Liver (tissue), 3 donors: ENCODE results near the gene CDC23.
A peak's percentile ranks its signal among the peaks of the same experiment; 100 is the strongest.

Experiments
- HNF4A ChIP-seq, 2 donors: conservative IDR thresholded peaks; 2 replicates each; pipeline ENCODE4 v1.6.1; 2016; ENCODE audit warnings: antibody characterized with exemption in 2 of 2, mild to moderate bottlenecking in 2 of 2
- SP1 ChIP-seq: IDR thresholded peaks from 2 replicates; pipeline ENCODE4 v1.6.1; 2018; ENCODE audit warnings: antibody characterized with exemption, mild to moderate bottlenecking
- TAF1 ChIP-seq: conservative IDR thresholded peaks from 2 replicates; pipeline ENCODE4 v1.6.1; 2016; ENCODE audit warnings: antibody characterized with exemption, mild to moderate bottlenecking
- TF ChIP-seq, protein P1 (sequence below): fragments of 150-350 bp; IDR thresholded peaks from 2 replicates; pipeline ENCODE4 v1.5.1; 2017; ENCODE audit warnings: improper control_type of control experiment, low read depth, low read length; ENCODE audit not compliant: missing input control
- TF ChIP-seq, protein P2 (sequence below): IDR thresholded peaks from 2 replicates; pipeline ENCODE4 v1.6.1; 2016; ENCODE audit warnings: antibody characterized with exemption, mild to moderate bottlenecking
- TF ChIP-seq, protein P3 (sequence below): IDR thresholded peaks from 2 replicates; pipeline ENCODE4 v1.6.1; 2016; ENCODE audit warnings: antibody characterized with exemption
- donor health status: healthy.
- donor health status: healthy.

DNA sequence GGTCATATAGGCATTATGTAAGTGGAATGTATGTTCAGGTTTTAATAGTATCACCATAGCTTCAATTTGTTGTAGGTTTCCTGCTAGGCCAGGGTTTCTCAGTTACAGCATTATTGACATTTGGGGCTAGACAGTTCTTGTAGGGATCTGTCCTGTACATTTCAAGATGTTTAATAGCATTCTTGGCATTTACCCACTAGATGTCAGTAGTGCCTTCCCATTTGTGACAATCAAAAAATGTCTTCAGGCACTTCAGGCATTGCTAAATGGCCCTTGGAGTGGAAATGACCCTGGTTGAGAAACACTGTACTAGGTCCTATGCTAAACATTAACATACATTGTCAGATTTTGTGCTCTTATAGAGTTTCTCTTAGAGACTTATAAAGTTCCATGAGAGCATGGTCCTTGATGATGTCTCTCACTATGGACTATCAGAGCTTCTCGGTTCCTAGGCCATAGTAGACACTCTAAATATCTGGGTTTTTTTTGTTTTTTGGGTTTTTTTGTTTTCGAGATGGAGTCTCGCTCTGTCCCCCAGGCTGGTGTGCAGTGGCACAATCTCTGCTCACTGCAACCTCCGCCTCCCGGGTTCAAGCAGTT lies 32.8 kb downstream of the CDC23 start:
- TF ChIP-seq, protein P1, sequence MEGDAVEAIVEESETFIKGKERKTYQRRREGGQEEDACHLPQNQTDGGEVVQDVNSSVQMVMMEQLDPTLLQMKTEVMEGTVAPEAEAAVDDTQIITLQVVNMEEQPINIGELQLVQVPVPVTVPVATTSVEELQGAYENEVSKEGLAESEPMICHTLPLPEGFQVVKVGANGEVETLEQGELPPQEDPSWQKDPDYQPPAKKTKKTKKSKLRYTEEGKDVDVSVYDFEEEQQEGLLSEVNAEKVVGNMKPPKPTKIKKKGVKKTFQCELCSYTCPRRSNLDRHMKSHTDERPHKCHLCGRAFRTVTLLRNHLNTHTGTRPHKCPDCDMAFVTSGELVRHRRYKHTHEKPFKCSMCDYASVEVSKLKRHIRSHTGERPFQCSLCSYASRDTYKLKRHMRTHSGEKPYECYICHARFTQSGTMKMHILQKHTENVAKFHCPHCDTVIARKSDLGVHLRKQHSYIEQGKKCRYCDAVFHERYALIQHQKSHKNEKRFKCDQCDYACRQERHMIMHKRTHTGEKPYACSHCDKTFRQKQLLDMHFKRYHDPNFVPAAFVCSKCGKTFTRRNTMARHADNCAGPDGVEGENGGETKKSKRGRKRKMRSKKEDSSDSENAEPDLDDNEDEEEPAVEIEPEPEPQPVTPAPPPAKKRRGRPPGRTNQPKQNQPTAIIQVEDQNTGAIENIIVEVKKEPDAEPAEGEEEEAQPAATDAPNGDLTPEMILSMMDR: peak; percentile 32
- no peak for TF ChIP-seq HNF4A (conservative IDR thresholded peaks at IDR 0.05)
- TF ChIP-seq, protein P2, sequence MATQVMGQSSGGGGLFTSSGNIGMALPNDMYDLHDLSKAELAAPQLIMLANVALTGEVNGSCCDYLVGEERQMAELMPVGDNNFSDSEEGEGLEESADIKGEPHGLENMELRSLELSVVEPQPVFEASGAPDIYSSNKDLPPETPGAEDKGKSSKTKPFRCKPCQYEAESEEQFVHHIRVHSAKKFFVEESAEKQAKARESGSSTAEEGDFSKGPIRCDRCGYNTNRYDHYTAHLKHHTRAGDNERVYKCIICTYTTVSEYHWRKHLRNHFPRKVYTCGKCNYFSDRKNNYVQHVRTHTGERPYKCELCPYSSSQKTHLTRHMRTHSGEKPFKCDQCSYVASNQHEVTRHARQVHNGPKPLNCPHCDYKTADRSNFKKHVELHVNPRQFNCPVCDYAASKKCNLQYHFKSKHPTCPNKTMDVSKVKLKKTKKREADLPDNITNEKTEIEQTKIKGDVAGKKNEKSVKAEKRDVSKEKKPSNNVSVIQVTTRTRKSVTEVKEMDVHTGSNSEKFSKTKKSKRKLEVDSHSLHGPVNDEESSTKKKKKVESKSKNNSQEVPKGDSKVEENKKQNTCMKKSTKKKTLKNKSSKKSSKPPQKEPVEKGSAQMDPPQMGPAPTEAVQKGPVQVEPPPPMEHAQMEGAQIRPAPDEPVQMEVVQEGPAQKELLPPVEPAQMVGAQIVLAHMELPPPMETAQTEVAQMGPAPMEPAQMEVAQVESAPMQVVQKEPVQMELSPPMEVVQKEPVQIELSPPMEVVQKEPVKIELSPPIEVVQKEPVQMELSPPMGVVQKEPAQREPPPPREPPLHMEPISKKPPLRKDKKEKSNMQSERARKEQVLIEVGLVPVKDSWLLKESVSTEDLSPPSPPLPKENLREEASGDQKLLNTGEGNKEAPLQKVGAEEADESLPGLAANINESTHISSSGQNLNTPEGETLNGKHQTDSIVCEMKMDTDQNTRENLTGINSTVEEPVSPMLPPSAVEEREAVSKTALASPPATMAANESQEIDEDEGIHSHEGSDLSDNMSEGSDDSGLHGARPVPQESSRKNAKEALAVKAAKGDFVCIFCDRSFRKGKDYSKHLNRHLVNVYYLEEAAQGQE: no peak
- TF ChIP-seq SP1: no peak
- TF ChIP-seq, protein P3, sequence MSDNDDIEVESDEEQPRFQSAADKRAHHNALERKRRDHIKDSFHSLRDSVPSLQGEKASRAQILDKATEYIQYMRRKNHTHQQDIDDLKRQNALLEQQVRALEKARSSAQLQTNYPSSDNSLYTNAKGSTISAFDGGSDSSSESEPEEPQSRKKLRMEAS: no peak
- TF ChIP-seq TAF1: no peak
